Iris pigment epithelial cell (primary cell): Measurements from ENCODE around the gene NET1.
A peak's percentile ranks its signal among the peaks of the same experiment; 100 is the strongest.
"Not testable (repeated sequence)": the region's sequence is repeated elsewhere in the genome, so short reads cannot be mapped to it uniquely, and the experiment has no call there.

Experiments
- DNase-seq: peaks from one replicate; pipeline ENCODE4 v3.0.0-alpha.2; 2011; ENCODE audit warnings: low read depth

The NET1 gene

DNA sequence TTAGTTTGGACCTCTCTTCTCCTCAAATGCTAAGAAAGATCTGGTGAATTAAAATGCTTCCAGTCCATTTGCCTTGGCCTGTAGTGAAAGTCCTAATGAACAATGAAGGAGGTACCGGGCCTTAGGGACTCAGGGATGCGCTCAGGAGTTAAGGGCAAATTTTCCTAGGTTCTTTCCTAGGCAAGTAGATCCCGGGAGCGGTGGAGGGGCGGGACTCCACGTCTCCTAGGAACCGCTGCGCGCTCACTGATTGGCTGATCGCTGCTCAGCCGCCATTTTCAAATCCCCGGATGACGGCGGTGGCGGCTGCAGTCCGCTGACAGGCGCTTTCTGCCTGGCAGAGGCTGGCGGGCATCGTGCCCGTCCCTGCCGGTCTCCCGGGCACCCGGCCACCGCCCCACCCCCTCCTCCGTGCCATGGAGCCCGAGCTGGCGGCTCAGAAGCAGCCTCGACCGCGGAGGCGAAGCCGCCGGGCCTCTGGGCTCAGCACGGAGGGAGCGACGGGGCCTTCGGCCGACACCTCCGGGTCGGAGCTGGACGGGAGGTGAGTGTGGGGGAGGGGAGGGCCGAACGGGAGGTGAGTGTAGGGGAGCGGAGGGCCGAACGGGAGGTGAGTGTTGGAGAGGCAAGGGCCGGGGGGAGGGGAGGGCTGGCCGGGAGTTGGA, at the start of gene NET1:
NET1 (plus strand) TSS at position 281 of the 665 bp plus-strand sequence; CDS start at position 417, 136 bp downstream.
- DNase-seq, result peak; percentile 84

DNA sequence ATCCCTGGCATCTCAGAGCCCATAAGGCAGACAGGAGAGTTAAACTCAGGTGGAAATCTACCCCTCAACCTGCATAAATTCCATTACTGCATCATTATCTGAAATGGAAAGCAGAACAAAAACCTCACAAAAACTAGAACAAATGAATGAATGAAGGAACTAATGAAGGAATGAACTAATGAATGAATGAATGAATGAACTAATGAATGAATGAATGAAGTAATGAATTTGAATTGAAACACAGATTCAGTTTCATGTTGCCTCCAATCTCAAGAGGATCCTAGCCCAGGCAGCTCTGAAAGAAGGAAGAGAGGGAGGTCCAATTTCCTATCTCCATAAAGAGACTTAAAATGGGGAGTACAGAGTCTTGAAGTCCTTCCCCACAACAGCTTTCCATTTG, 49.5 kb upstream of the NET1 start:
- no peak for DNase-seq

DNA sequence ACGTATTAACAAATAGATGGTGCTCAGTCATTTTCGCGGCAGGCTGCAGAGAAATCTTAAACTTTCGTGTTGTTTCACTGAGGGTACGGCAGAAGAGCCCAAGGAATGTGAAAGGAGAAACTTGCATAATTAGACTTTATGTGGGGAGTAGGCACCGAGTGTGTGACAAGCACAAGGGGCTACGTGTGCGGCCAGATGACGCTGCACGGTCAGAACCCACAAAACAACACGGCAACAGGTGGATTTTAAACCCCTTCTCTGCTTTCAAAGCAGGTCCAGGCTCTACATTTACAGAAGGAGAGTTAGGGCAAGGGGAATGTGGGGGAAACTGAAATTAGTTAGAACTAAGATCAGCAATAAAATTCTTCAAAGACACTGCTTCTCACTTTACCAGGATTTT, 48.0 kb upstream of the NET1 start:
- DNase-seq, result no peak

DNA sequence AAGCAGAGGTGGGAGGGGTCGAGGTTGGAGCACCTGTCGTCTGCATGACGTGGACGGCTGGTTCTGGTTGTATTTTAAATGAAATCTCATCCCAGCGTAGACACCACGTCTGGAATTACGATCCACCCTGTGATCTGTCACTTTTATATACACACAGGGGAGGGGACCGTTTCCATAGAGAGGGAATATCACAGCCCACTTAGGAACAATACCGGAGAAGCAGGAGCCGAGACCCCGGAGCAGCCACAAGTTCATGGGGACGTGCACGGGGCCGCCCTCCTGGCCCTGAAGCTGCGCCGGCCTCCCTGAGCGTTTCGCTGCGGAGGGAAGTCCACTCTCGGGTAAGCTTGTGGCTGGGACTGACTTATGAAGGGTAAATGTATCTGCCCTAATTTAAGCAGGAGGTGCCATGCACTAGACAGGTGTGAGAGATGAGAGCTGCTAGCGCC, 47.4 kb upstream of the NET1 start, which contains the start of gene UCN3:
UCN3 (plus strand) TSS at position 77 of the 449 bp plus-strand sequence. CDS start 8,755 bp downstream, outside the sequence.
- DNase-seq, result no peak

GRCh38 chr10:5365928-5366327, 46.4 kb upstream of the NET1 start:
- DNase-seq, result no peak

- DNase-seq, result no peak
Observed at GRCh38 chr10:5369362-5370158, 42.8 kb upstream of the NET1 start.

DNA sequence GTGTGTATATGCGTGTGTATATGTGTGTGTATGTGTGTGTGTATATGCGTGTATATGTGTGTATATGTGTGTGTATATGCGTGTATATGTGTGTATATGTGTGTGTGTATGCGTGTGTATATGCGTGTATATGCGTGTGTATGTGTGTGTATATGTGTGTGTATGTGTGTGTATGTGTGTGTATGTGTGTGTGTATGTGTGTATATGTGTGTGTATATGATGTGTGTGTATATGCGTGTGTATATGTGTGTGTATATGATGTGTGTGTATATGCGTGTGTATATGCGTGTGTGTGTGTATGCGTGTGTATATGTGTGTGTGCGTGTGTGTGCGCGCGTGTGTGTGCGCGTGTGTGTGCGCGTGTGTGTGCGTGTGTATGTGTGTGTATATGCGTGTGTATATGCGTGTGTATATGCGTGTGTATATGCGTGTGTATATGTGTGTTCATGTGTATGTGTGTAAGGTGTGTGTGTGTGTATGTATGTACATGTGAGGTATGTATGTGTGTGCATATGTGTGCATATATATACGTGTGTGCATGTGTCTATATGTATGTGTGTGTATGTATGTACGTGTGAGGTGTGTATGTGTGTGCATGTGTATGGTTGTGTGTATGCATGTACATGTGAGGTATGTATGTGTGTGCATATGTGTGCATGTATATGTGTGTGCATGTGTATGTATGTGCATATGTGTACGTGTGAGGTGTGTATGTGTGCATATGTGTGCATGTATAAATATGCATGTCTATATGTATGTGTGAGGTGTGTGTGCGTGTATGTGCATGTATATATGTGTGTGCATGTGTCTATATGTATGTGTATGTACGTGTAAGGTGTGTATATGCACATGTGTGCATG, 41.6 kb upstream of the NET1 start:
- DNase-seq, result no peak

DNA sequence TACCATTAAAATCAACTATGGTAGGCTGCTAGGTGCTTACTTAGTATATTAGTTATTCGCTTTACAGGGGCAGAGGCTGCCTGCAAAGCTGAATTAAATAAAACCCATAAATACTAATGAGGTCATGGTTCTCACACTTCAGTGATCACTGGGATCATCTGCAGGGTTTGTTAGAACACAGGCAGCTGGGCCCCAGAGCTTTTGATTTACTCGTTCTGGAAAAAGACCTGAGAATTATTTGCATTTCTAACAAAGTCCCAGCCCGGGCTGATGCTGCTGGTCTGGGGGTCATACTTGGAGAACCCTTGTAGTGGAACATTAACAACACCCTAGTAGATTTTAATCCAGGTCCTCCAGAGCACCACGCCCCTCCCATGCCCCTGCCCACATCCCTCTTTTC, 39.0 kb upstream of the NET1 start:
- no peak for DNase-seq

DNA sequence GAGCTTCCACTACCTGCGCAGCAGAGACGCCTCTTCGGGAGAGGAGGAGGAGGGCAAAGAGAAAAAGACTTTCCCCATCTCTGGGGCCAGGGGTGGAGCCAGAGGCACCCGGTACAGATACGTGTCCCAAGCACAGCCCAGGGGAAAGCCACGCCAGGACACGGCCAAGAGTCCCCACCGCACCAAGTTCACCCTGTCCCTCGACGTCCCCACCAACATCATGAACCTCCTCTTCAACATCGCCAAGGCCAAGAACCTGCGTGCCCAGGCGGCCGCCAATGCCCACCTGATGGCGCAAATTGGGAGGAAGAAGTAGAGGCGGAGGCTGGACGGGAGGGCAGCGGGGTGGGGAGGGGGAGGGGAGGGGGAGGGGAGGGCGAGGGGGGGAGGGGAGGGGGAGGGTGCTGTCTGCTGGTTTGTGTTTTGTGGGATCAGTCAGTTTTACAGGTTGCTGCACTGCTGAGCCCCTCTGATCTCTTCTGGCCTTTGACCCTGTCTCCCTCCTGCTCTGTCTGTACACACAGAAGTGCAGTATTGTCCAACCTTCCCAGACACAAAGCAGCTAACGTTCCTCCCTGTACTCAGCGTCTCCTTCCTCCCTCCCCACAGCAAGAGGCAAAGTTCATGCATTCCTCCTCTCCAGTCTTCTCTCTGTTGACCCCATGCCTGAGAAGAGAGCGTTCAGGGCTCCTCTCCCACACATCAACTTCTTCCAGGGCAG, 38.3 kb upstream of the NET1 start:
- DNase-seq, result no peak

DNA sequence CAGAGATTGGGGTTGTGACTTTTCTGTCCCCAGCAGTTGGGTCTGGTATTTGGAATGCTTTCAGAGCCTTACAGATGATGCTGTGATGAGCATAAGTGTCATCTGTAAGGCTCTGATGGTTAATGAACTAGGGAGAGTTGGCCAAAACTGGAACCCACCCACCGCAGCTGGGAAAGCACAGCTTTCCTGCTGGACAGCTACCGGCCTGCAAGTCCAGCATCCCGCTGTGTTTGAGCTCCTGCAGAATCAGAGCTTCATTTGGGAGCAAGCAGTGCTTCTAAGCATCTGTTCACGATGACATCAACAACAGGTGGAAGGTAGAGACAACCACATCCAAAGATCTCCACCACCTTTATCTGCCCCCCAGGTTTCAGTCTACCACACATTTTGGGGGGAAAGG, 35.9 kb upstream of the NET1 start:
- DNase-seq, result no peak

DNA sequence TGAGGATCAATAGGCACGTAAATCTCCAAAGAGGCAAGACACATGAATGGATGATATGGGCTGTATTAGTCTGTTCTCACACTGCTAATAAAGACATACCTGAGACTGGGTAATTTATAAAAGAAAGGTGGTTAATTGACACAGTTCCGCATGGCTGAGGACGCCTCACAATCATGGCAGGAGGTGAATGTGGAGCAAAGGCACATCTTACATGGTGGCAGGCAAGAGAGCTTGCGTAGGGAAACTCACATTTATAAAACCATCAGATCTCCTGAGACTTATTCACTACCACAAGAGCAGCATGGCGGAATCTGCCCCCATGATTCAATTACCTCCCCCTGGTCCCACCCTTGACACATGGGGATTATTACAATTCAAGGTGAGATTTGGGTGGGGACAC, 33.2 kb upstream of the NET1 start:
- not testable (repeated sequence) for DNase-seq

GRCh38 chr10:5380395-5380794, 32.0 kb upstream of the NET1 start:
- DNase-seq, result not testable (repeated sequence)

DNA sequence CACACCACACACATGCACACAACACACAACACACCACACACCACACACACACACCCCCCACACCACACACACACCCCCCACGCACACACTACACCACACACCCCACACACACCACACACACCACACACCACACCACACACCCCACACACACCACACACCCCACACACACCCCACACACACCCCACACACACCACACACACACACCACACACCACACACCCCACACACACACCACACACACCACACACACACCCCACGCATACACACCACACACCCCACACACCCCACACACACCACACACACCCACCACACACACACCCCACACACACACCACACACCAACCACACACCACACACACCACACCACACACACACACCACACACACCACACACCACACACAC, 31.2 kb upstream of the NET1 start:
- DNase-seq, result no peak

- no peak for DNase-seq
Observed at GRCh38 chr10:5385224-5385623, 27.1 kb upstream of the NET1 start.

GRCh38 chr10:5387169-5387568, 25.2 kb upstream of the NET1 start:
- DNase-seq, result no peak

DNA sequence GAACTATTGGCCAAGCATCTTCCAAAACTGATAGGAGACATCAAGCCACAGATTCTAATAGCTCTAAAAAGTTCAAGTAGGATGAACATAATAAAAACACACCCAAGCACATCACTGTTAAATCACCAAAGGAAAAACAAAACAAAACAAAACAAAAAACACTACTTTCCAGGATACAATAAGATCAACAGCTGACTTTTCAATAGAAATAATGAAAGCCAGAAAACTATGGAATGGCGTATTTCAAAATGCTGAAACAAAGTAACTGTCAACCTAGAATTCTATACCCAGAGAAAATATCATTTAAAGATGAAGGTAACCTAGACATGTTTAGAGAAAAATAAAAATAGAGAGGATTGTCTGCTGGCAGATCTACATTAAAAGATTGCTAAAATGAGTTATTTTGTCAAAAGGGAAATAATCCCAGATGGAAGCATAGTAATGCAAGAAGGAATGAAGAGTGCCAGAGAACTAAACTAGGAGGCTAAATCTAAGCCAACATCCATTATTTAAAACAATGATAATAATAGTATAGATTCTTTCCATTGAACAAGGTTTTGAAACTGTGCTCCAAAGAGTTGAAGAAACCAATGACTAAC, 21.7 kb upstream of the NET1 start:
- DNase-seq, result no peak

DNA sequence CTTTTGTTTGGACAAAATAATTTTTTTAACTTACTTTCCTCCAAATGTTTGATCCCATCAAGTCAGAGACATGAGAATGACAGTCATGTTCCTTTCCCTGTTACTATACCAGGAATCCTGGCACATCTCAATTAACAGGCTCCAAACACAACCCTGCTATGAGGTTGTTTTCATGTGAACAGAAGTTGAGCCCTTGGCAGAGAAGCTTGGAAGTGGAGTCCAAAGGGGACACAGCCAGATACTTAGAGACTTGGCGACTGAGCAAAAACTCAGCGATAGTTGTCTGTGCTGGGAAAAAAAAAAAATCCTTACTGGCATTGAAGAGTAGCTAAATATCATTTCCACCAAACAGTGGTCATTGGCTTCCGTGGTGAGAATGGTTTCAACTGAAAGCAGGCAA, 20.6 kb upstream of the NET1 start:
- DNase-seq, result no peak

- DNase-seq, result no peak
Observed at GRCh38 chr10:5393529-5393928, 18.8 kb upstream of the NET1 start.

GRCh38 chr10:5395168-5395567, 17.2 kb upstream of the NET1 start:
- DNase-seq, result no peak

- no peak for DNase-seq
Observed at GRCh38 chr10:5396556-5397300, 15.6 kb upstream of the NET1 start.

DNA sequence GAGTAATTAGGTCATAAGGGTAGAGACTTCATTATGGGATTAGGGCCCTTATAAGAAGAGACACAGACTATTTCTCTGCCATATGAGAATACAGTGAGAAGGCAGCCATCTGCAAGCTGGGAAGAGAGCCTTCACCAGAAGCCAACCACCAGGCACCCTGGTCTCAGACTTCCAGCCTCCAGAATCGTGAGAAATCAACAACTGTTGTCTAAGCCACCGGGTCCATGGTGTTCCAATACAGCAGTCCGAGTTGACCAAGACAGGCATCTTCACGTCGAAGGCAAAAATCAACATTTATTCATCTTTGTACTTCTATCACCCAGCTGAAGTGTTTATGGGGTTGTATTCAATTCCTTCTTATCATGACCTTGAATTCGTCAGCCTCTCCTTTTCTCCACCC, 13.0 kb upstream of the NET1 start:
- no peak for DNase-seq
